ENCODE results near the gene TMEM240.

TMEM240 gene

DNA sequence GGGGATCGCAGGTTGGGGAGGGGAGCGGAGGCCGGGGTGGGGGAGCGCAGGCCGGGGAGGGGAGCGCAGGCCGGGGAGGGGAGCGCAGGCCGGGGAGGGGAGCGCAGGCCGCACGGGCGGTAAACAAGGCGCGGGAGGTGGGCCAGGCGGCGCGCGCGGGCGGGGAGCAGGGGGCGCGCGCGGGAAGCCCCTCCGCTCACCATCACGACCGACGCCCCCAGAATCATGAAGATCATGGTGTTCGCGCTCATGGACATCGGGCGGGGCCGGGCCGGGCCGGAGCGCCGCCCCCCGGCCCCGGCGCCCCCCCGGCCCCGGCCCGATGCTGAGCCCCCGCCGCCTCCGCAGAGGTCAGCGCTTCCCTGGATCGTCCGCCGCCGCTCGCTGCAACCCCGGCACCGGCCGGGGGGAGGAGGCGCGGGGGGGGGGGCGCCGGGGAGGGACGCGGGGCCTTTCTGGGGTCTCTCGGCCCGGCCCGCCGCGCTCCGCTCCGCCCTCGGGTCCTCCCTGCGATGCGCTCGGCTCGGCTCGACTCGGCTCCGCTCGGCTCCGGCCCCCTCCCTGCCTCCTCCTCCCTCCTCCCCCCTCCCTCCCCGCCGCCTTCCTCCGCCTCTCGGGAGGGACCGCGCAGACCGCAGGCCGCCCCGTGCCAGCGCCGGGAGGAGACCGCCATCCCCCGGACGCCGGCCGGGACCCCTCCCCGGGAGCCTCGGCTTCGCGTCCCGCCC lies at the start of gene TMEM240:
Gene TMEM240 (minus strand): TSS at position 535 of the 728 bp plus-strand sequence. CDS start 278 bp downstream, at position 257.
- DNase-seq (ENCODE audit: low read depth in 2 of 2) = peak; percentile 8 to 10

DNA sequence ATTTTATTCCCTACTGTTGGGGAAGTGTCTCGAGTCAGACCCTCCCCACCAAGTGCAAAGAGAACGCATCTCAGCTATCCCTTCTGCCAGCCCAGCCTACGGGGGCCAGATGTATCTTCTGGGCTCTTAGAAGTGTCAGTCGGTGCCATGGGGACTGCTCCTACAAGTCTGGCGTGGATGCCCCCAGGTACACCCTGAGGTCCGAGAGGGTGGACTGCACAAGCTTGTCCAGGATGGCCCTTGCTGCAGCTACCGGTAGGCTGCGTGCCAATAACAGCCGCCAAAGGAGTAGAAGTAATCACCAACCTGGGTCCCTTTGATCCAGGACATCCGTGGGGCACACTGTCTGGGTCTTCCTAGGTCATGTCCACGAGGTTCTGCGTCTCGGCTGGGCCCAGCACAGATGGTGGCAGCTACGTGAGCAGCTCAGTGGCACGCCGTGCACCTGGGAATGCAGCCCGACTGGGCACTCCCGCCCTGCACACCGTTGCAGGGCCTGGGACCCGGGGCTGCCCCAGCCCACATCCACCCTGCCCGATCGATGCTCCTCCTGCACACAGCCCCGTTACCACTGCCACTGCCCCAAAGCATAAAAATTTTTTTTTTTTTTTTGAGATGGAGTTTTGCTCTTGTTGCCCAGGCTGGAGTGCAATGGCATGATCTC lies 43.1 kb upstream of the TMEM240 start:
- DNase-seq (ENCODE audit: low read depth in 2 of 2) = no peak

DNA sequence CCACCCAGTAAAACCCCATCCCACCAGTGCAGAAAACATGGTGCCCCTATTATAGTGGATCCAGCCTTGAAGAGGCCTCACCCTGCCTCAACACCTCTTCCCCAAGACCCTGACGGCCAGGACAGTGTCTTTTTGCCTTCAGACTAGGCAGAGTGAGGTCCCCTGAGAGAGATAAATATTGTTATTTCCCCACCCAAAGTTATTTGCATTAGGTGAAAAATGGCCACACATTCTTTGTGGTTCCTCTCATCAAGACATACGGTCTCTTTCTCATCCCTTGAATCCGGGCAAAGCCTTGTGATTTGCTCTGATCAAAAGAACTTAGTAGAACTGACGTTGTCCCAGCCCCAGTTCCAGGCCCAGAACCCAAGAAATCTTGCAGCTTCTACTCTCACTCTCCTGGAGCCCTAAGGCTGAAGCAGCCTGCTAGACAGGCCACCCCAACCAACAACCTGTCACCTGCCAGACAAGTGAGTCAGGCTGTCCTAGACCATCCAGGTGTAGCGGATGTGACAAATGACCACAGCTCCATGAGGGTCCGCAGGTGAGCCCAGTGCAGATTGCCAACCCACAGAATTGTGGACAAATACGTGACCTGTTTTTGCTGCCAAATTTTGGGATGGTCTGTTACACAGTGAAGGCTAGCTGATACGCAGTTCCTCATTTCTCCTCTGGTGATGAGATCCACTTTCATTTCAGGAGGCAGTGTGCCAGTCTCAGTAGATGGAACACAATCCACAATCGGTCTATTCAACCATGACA lies 42.3 kb upstream of the TMEM240 start:
- no peak for DNase-seq (ENCODE audit: low read depth in 2 of 2)

DNA sequence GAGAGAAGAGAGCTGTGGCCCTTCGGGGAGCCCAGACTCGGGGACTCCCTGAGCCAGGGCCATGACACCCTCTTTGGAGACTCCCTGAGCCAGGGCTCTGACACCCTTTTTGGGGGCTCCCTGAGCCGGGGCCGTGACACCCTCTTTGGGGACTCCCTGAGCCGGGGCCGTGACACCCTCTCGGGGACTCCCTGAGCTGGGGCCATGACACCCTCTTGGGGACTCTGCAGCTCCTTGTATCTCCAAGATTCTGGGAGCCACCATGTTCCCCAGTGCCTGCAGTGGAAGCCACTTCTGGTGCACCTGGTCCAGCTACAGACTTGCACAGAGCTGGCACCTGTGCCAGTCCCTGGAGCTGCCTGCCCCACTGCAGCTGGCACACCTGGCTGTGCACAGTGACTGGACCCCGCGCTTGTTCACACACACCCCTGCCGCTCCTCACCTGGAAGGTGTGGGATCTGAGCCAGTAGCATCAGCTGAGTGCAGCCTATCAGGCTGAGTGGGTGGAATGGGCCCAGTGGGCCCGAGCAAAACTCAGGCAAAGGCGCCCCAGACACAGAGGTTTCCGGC lies 38.0 kb upstream of the TMEM240 start:
- DNase-seq (ENCODE audit: low read depth in 2 of 2) = no peak

DNA sequence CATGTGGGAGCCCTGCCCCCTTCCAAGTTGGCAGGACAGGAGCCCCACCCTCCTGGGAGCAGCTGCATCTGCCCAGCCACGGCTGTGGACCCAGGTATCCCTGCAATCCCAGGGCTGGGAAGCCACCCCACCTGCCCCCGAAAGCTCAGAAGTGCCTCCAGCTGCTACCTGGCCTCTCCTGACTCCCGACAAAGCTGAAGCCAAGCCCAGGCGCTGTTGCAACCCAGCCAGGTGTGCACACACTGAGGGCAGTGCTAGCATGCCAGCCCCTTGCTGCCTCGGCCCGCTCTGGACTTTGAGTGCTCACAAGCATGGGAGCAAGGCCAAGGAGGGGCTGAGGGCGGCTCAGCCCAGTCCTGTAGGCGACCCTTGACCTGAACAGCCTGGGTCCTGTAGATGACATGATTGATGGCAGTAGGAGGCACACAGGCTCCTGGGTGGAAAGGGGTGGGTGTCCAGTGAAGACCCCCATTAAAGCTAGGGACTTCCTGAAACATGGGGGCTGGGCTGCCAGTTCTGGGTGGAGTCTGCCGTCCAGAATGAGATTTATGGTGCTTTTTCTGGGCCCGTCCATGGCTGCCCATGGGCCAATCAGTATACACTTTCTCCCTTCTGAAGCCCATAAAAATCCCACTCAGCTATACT lies 37.1 kb upstream of the TMEM240 start:
- DNase-seq (ENCODE audit: low read depth in 2 of 2) = no peak

DNA sequence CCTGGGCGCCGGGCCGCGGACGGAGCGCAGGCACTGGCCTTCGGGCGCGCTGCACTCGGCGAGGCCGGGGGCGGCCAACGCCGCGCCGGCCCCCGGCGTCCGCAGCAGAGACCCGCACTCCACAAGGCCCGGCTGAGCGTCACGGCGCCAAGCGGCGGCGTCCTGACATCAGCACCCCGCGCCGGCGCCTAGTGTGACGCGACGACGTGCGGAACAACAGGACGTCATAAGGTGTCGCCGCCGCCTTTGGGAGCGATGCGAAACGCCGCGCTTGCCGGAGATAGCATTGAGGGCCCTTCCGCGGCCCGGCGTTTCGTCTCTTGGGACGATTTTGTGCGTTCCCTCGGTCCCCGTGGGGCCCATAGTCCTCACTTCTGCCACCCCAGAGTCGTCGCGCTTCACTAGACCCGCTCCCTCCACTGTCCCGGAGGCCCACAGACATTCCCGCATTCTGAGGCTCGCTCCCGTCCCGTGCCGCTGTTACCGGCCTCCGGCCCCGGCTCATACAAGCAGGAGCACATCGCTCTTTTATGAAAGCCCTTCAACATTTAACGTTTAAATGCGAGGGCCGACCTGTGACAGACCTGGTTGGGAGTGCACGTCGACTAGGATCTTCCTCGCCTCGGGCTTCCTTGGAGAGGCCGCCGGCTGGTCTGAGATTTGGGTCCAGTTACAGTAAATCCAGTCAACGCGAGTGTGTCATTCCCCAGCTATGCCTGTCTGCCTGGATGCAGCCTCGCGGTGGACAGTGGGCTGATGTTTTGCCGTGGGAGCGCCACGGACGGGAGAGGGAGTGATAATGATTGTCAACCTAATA lies 34.5 kb upstream of the TMEM240 start, which contains the start of gene SSU72:
Gene SSU72 (minus strand): TSS at position 143 of the 817 bp plus-strand sequence. CDS start 306 bp downstream, outside the sequence.
- peak; percentile 87 to 88 for DNase-seq (ENCODE audit: low read depth in 2 of 2)

DNA sequence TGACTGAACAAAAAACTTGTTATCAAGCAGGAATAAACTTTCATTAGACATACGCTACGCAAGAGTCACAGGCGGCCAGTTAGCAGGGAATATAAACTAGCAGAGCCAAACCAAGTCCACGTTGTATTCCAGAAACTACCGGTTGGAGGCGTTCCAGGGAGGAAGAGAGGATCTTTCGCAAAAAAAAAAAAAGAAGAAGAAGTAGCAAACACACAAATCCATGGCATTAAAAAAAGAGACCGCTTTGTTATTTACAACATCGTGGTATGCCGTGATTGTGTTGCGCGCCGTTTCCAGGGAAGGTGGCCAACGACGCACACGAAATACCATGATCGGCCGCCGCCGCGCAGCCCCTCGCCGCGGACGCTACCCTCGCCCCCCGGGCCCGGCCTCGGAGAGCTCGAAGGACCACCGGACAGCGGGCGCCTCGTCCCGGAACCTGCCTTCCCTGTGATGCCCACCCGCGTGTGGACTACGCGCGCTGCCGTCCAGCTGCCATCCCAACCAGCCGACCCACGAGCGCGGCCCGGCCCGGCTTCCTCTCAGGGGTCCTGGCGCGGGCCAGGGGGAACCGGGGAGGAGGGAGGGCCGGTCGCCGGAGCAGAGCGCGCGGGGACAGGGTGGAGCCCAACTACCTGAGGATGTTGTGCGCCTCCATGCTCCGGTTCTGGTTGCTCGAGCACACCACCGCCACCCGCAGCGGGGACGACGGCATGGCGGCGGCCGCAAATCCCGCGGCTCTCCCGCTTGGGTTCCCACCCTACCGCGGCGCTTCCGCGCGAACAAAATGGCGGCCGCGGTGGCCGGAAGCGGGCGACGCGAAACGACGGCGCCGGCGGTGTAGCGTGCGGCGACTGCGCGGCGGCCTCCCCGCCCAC lies 33.7 kb upstream of the TMEM240 start:
- DNase-seq (ENCODE audit: low read depth in 2 of 2) = peak; percentile 39 to 52

DNA sequence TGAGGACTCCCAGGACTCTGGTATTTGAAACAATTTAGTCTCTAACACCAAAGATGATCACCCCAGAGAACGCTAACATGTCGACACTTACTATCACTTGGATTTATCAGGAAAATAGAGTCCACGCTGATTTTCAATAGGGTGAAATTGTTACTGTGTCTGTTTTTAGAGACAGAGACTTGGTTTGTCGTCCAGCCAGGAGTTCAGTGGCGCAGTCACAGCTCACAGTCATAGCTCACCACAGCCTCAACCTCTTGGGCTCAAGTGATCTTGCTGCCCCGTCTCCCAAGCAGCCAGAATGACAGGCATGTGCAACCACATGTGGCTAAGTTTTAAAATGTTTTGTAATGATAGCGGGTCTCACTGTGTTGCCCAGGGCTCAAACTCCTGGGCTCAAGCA lies 28.9 kb upstream of the TMEM240 start:
- DNase-seq (ENCODE audit: low read depth in 2 of 2) = no peak

DNA sequence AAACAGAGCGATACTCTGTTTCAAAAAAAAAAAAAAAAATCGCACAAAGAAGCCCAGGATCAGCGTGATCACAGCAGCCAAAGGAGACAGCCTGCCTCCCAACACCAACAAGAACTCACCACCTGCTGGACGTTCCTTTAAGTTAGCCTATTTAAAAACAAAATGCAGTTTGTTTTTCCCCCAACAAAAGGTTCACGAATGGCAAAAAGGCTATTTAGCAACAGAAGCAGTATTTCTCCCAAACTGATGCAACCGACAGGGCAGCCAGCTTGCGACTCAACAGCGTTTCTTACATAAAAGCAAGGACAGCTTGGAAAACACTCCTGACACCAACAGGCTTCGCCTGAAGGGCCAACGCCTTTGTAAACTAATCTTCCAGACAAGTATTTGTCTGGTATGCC lies 27.5 kb upstream of the TMEM240 start:
- DNase-seq (ENCODE audit: low read depth in 2 of 2) = no peak

DNA sequence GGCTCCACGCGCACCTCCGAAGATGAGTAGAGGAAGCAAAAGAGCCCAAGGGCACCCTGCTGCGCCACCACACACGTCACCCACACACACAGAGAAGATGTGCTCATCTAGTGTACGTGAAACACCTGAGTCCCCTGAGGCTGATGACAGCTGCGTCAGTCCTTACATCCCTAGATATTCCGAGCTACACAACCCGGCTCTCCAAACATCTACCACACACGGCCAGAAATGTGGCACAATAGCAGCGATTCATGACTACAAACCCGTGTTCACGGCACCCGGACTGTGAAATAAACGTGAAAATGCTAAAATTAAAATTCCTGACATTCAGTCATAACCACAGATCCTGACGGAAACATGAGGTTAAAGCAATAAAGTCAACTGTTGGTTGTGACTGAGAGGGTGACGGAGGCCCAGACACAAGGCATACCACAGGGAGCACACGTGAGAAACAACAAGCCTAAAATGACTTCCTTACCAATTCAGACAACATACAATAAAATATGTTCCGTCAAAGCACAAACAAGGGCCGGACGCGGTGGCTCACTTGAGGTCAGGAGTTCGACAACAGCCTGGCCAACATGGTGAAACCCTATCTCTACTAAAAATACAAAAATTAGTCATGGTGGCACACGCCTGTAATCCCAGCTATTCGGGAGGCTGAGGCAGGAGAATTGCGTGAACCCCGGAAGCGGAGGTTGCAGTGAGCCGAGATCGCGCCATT lies 26.9 kb upstream of the TMEM240 start:
- no peak for DNase-seq (ENCODE audit: low read depth in 2 of 2)

DNA sequence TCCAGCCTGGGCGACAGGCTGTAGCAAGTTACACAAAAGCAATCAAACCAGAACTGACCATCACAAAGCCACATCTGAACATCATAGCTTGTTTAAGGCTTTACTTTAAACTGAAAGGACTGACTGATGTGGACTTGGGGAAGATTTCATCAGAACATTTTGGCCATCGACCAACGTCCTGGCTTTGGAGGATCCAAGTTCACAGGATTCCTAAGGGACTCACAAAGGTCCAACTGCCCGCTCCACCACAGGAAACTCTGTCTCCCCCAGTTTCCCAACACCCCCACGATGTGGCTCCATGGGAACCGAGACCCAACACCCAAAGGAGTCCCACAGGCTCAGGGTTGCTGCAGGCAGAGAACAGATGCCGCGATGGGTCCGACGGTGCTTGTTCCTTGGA lies 24.9 kb upstream of the TMEM240 start:
- no peak for DNase-seq (ENCODE audit: low read depth in 2 of 2)

DNA sequence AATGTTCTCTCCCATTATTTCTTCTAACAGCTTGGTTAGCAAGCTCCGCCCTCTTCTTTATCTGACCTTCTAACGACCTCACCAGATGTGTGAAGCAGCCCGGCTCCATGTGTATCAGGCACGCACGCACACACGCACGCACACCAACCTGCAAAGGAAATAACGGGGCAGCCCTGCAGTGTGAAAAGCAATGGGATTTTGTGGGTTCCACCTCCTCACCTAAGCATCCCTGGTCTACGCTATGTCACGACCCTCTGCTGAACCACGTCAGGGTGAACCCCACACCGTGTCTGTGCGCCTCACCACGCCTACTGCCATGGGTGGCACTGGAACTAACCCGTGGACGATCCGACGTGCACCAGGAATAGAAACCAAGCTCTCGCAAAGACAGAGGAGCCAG lies 23.8 kb upstream of the TMEM240 start:
- DNase-seq (ENCODE audit: low read depth in 2 of 2) = no peak

DNA sequence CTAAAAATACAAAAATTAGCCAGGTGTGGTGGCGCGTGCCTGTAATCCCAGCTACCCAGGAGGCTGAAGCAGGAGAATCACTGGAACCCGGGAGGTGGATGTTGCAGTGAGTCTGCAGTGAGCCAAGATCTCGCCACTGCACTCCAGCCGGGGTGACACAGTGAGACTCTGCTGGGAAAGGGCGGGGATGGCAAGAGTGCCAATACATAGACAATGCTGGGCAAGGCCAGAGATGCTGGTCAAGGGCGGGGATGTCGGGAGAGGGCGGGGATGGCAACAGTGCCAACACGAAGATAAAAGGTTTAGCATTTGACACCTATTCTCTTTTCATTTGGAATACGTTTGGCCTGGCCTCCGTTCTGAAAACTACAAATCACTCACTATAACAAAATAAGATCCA lies 23.3 kb upstream of the TMEM240 start:
- no peak for DNase-seq (ENCODE audit: low read depth in 2 of 2)

DNA sequence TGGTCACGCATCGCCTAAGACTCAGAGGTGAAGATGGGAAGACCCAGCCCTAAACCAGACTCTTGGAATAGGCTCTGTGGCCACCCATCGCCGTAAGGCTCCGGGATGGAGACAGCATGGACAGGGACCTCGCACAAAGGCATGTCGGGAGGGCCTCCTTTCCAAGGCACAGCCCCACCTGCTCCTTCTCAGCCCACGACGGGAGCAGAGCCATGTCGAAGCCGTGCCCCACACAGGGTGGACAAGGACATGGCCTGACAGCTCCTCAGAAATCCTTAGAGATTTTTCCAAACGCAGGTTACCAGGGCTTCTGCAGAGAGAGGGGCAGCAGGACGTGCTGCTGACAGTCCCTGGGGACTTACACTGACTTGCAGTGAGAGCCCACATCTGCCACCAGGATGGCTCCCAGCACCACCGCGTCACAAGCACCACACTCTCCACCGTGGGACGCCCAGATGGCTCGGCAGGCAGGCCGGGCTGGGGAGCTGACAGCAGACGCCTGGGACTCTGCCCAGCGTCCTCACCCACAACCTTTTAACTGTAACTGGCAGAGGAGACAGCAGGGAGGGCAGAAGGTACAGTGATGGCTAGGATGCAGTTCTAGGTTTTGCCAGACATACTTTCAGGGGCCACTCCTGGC lies 22.3 kb upstream of the TMEM240 start:
- no peak for DNase-seq (ENCODE audit: low read depth in 2 of 2)

DNA sequence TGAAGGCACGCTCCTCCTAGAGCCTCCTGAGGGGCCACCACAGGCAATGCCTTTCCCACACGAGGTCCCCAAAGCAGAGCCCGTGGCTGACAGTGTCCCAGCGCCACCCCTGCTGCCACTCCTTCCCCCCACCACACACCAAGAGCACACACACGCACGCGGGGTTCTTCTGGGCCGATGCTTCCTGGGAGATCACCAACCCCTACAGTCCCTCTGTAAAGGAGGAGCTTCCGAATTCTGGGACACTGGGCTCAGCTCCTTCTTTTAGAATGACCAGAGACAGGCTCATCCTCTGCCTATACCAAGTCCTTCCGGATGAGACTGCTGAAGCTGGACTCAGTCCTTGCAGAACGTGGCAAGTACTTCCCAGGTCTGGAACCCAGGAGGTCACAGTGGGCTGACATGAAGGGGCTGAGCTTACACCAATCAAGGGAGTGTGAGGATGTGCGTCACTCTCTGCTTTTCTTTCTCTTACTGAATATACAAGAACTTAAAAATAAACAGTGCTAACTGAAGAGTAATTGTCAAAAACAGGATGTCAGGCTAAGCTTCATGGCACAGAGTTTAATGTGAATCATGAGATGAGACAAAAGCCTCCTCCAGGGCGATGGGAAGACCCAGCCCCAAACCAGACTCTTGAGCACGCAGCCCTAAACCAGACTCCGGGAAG lies 21.5 kb upstream of the TMEM240 start:
- DNase-seq (ENCODE audit: low read depth in 2 of 2) = no peak

DNA sequence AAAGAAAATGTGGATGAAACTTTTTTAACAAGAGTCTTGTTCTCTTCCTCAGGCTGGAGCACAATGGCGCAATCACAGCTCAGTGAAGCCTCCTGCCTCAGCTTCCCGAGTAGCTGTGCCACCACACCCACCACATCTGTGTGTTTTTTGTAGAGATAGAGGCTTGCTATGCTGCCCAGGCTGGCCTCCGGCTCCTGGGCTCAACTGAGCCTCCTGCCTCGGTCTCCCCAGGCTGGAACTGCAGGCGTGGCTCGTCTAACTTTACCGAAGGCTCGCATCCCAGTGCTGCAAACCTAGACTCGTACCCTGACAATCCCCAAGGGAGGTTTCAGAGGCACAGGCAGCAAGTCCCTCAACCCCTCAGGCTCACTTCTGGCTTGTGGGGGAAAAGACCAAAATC lies 19.8 kb upstream of the TMEM240 start:
- DNase-seq (ENCODE audit: low read depth in 2 of 2) = no peak

DNA sequence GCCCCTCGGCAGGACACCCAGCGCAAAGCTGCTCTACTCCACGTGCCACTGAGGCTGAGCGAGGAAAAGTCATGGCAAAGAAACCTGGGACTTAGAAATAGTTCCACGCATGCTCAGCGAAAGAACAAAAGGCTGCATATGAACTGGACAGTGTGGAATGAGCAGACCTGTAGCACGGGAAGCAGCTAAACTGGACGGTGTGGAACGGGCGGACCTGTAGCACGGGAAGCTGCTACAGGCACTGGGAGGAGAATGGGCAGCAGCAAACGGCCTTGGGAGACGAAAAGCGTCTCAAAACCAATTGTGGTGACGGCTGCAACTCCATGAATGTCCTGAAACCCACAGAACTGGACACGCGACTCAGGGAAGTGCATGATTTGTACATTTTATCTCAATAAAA lies 18.6 kb upstream of the TMEM240 start:
- DNase-seq (ENCODE audit: low read depth in 2 of 2) = no peak

DNA sequence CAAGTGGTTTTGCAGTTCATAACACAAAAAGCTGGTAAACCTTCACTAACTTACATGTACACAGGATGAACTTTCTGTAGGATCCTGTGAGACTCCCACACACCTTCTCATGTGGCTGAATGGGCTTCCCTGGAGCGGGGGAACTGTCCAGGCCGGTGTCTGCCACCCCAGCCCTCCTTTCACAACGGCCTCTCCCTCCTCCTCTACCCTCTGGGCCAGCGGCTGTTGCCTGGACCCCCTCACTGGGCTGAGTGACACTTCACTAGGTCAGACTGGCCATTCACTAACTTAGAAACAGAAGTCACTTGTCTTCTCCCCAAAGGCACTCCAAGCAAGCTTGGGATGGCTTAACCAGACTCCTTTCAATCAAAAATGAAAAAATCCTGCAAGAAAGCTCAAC lies 18.2 kb upstream of the TMEM240 start:
- no peak for DNase-seq (ENCODE audit: low read depth in 2 of 2)

Data from activated CD8-positive, alpha-beta memory T cell treated with anti-CD3 and anti-CD28 coated beads for 4 hours (primary cell).